Left ventricle myocardium inferior (tissue), 1 donor: ENCODE measurements around the gene DNAJB7. TPM values are rescaled to one million over a fixed set of nuclear protein-coding genes. Genes with fewer than 3 reads are reported as not detected.
"Not testable (repeated sequence)": the region's sequence is repeated elsewhere in the genome, so short reads cannot be mapped to it uniquely, and the experiment has no call there.

Source experiments
- DNase-seq: peaks from one replicate; pipeline ENCODE4 v3.0.0-alpha.2; 2020
- H3K27ac ChIP-seq: fragments of 200-600 bp; replicated peaks from 2 replicates; pipeline ENCODE4 v1.8.0; 2021
- H3K27me3 ChIP-seq: fragments of 200-600 bp; 2 replicates; pipeline ENCODE4 v1.8.0; 2021; ENCODE audit warnings: low read depth
- H3K36me3 ChIP-seq: fragments of 200-600 bp; 2 replicates; pipeline ENCODE4 v1.8.0; 2021
- H3K4me1 ChIP-seq: fragments of 200-600 bp; 2 replicates; pipeline ENCODE4 v1.8.0; 2021
- H3K4me3 ChIP-seq: fragments of 200-600 bp; 2 replicates; pipeline ENCODE4 v1.8.0; 2021; ENCODE audit warnings: mild to moderate bottlenecking, moderate library complexity
- H3K9me3 ChIP-seq: fragments of 200-600 bp; replicated peaks from 2 replicates; pipeline ENCODE4 v1.8.0; 2021
- CTCF ChIP-seq: fragments of 200-600 bp; IDR thresholded peaks from 2 replicates; pipeline ENCODE4 v1.8.0; 2021; ENCODE audit warnings: antibody characterized with exemption, mild to moderate bottlenecking, borderline replicate concordance
- intact Hi-C: fragments of 100-400 bp; cut with micrococcal nuclease; formaldehyde crosslinking; loops from one replicate; pipeline ENCODE4 v1.11.0; 2022
- total RNA-seq: library from RNA; stranded (reverse); fragmentation: NEBNext Ultra II Directional; extraction: Animal tissue kit (Norgen Biotek cat#: 25700); gene quantifications from one replicate; pipeline ENCODE4 v1.2.1, GENCODE V29; 2021
- donor health status: DM: no; HTN: yes; CAD: no; lungs with severe emphysema.

The DNAJB7 gene
- total RNA-seq, 1 donor from 2014 or later = not detected

- peaks cover 75% of the 10 kb centered on the region for H3K4me1 ChIP-seq
- H3K27ac ChIP-seq = peak overlapping the region; percentile 99
- H3K36me3 ChIP-seq = peaks cover 3% of the 10 kb centered on the region
- intact Hi-C loops = no loop called here
- DNase-seq = peak; percentile 33
- TF ChIP-seq CTCF = no peak
- H3K9me3 ChIP-seq = no peaks in the 10 kb centered on the region
- peak overlapping the region; percentile 84 for H3K4me3 ChIP-seq
- H3K27me3 ChIP-seq = no peaks in the 10 kb centered on the region
Measured at GRCh38 chr22:40855979-40856512, 5.9 kb downstream of the DNAJB7 start.

- Histone ChIP-seq H3K9me3 (no peaks in the 10 kb centered on the region), H3K4me3 (peak overlapping the region; percentile 84), H3K27me3 (no peaks in the 10 kb centered on the region), H3K36me3 (peaks cover 5% of the 10 kb centered on the region), H3K4me1 (peaks cover 77% of the 10 kb centered on the region), H3K27ac (peak overlapping the region; percentile 99)
- TF ChIP-seq CTCF = no peak
- intact Hi-C loops = no loop called here
- no peak for DNase-seq
Measured at GRCh38 chr22:40855071-40855978, 6.6 kb downstream of the DNAJB7 start.

- Histone ChIP-seq H3K4me1 (peaks cover 75% of the 10 kb centered on the region), H3K27ac (no peak overlapping the region), H3K36me3 (peaks cover 18% of the 10 kb centered on the region), H3K27me3 (no peaks in the 10 kb centered on the region), H3K4me3 (peak overlapping the region; percentile 84), H3K9me3 (no peaks in the 10 kb centered on the region)
- intact Hi-C loops = no loop called here
- DNase-seq = no peak
- TF ChIP-seq CTCF = no peak
Measured at GRCh38 chr22:40853961-40854360, 8.0 kb downstream of the DNAJB7 start.

GRCh38 chr22:40853333-40853732 lies 8.6 kb downstream of the DNAJB7 start:
- no peak overlapping the region for H3K27ac ChIP-seq
- intact Hi-C loops = no loop called here
- peak overlapping the region; percentile 84 for H3K4me3 ChIP-seq
- H3K4me1 ChIP-seq = peaks cover 68% of the 10 kb centered on the region
- no peaks in the 10 kb centered on the region for H3K27me3 ChIP-seq
- no peaks in the 10 kb centered on the region for H3K9me3 ChIP-seq
- no peak for TF ChIP-seq CTCF
- no peak for DNase-seq
- peaks cover 25% of the 10 kb centered on the region for H3K36me3 ChIP-seq

GRCh38 chr22:40845816-40846215 lies 16.1 kb downstream of the DNAJB7 start:
- not testable (repeated sequence) for H3K27ac ChIP-seq

GRCh38 chr22:40844951-40845350 lies 17.0 kb downstream of the DNAJB7 start:
- TF ChIP-seq CTCF = no peak
- no peak for DNase-seq
- H3K27ac ChIP-seq = no peak overlapping the region
- H3K27me3 ChIP-seq = no peaks in the 10 kb centered on the region
- H3K9me3 ChIP-seq = no peaks in the 10 kb centered on the region
- intact Hi-C loops = loop anchor here (10.0 kb wide), 1 partner anchor 320 kb away; no protein-coding TSS in a partner anchor
- H3K4me3 ChIP-seq = no peak overlapping the region
- no peaks in the 10 kb centered on the region for H3K4me1 ChIP-seq
- H3K36me3 ChIP-seq = peaks cover 97% of the 10 kb centered on the region

More at GRCh38 chr22:40845816-40846215, 16.1 kb downstream of the DNAJB7 start:
- DNase-seq, H3K9me3 ChIP-seq, H3K4me1 ChIP-seq, H3K27me3 ChIP-seq, H3K4me3 ChIP-seq: not testable (repeated sequence)
- intact Hi-C loops = loop anchor here (10.0 kb wide), 1 partner anchor 319 kb away; no protein-coding TSS in a partner anchor
- H3K36me3 ChIP-seq = peaks cover 97% of the 10 kb centered on the region
